ENCODE results near the gene ZBTB32. TPM values are rescaled to one million over a fixed set of nuclear protein-coding genes. Genes with fewer than 3 reads are reported as not detected.

The ZBTB32 gene
- total and polyA plus RNA-seq, 7 donors = 0.08 to 0.10 TPM; not detected in 5

DNA sequence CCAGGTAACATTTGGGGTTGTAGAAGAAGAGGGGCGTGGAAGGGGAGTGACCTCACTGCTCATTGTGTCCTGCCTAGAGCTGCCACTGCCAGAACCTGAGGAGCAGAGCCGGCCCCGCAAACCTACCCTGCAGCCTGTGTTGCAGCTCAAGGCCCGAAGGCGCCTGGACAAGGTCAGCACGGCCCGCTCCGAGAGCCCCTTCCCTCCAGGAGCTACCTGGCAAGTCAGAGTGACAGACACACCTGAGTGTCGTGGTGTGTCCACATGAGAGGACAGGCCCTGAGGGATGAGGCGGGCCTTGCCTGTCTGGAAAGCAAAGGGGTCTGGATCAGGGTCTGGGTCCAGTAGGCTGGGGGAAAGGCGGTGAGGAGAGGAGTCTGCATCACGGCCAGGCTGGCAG is 20.2 kb downstream of the ZBTB32 start:
- 94 to 96% (median 95%) methylated on average over 12 of the region's 12 CpGs for WGBS, 3 donors
- Histone ChIP-seq H3K4me1 (peaks cover 5% of the 10 kb centered on the region), H3K27ac (no peak overlapping the region), H3K36me3 (ENCODE audit: insufficient read depth in 1 of 2, low read depth in 1 of 2) (peaks cover 17 to 97% of the 10 kb centered on the region in 2 donors), H3K4me3 (no peak overlapping the region), H3K9me3 (no peaks in the 10 kb centered on the region), H3K27me3 (ENCODE audit: insufficient read depth in 3 of 3, low read length in 2 of 3) (no peaks in the 10 kb centered on the region)
- ATAC-seq = no peak
- intact Hi-C loops (cut with DNase I) = loop anchor here in 1 of 2 donors (2.0 kb wide), 1 partner anchor 14 kb away; no protein-coding TSS in a partner anchor
- TF ChIP-seq, protein P1, sequence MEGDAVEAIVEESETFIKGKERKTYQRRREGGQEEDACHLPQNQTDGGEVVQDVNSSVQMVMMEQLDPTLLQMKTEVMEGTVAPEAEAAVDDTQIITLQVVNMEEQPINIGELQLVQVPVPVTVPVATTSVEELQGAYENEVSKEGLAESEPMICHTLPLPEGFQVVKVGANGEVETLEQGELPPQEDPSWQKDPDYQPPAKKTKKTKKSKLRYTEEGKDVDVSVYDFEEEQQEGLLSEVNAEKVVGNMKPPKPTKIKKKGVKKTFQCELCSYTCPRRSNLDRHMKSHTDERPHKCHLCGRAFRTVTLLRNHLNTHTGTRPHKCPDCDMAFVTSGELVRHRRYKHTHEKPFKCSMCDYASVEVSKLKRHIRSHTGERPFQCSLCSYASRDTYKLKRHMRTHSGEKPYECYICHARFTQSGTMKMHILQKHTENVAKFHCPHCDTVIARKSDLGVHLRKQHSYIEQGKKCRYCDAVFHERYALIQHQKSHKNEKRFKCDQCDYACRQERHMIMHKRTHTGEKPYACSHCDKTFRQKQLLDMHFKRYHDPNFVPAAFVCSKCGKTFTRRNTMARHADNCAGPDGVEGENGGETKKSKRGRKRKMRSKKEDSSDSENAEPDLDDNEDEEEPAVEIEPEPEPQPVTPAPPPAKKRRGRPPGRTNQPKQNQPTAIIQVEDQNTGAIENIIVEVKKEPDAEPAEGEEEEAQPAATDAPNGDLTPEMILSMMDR (IDR thresholded peaks at IDR 0.05) = no peak
- no peak for DNase-seq

DNA sequence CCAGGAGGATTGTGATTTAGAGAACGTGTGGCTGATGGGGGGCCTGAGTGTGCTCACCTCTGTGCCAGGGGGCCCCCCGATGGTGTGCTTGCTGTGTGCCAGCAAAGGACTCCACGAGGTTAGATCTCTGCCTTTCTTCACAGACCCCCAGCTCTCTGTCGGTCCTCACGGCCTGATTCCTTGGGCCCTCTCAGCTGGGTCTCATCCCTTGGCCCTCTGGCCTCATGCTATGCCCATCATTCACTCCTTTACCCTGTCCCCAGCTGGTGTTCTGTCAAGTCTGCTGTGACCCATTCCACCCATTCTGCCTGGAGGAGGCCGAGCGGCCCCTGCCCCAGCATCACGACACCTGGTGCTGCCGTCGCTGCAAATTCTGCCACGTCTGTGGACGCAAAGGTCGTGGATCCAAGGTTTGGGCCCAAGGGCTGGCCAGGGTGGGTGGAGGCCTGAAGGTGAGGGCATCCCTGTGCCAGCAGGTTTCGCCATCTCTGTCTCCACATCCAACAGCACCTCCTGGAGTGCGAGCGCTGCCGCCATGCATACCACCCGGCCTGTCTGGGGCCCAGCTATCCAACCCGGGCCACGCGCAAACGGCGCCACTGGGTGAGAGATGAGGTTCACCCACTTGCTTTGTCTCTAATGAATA is 21.0 kb downstream of the ZBTB32 start:
- Histone ChIP-seq H3K36me3 (ENCODE audit: insufficient read depth in 1 of 2, low read depth in 1 of 2) (peaks cover 19 to 98% of the 10 kb centered on the region in 2 donors), H3K4me1 (no peaks in the 10 kb centered on the region), H3K9me3 (no peaks in the 10 kb centered on the region), H3K27me3 (ENCODE audit: insufficient read depth in 3 of 3, low read length in 2 of 3) (no peaks in the 10 kb centered on the region), H3K4me3 (no peak overlapping the region), H3K27ac (no peak overlapping the region)
- 92 to 95% (median 93%) methylated on average over 23 of the region's 23 CpGs for WGBS, 3 donors
- TF ChIP-seq, protein P1 (IDR thresholded peaks at IDR 0.05) = no peak
- intact Hi-C loops (cut with DNase I) = loop anchor here in 1 of 2 donors (2.0 kb wide), 1 partner anchor 13 kb away; no protein-coding TSS in a partner anchor
- ATAC-seq (no peak), DNase-seq (no peak)

DNA sequence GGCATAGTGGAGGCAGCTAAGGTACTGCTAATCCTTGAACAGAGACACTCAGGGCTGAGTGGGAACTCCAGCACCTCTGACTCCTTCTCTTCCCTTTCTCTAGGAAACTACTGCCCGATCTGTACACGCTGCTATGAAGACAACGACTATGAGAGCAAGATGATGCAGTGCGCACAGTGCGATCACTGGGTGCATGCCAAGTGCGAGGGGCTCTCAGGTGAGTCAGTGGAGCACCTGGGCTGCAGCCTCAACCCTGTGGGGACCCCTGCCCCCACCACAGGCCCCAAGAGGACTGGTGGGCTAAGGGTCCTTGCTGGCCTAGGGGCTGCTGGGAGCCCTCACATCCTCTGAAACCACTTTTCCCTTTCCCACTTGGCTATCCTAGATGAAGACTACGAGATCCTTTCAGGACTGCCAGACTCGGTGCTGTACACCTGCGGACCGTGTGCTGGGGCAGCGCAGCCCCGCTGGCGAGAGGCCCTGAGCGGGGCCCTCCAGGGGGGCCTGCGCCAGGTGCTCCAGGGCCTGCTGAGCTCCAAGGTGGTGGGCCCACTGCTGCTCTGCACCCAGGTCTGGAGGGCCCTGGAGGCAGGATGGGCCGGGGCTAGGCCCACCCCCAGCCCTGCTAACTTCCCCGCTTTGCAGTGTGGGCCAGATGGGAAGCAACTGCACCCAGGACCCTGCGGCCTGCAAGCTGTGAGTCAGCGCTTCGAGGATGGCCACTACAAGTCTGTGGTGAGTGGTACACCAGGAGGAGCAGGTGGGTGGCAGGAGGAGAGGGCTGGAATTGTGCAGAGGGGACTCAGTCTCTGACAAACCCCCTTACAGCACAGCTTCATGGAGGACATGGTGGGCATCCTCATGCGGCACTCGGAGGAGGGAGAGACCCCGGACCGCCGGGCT is 22.9 kb downstream of the ZBTB32 start:
- ATAC-seq (no peak), DNase-seq (no peak)
- TF ChIP-seq, protein P1 (IDR thresholded peaks at IDR 0.05) = no peak
- Histone ChIP-seq H3K36me3 (ENCODE audit: insufficient read depth in 1 of 2, low read depth in 1 of 2) (peaks cover 19 to 100% of the 10 kb centered on the region in 2 donors), H3K4me1 (no peaks in the 10 kb centered on the region), H3K9me3 (no peaks in the 10 kb centered on the region), H3K27ac (no peak overlapping the region), H3K27me3 (ENCODE audit: insufficient read depth in 3 of 3, low read length in 2 of 3) (no peaks in the 10 kb centered on the region), H3K4me3 (no peak overlapping the region)
- intact Hi-C loops (cut with DNase I) = no loop called here
- 91 to 93% (median 92%) methylated on average over 25 of the region's 25 CpGs for WGBS, 3 donors

DNA sequence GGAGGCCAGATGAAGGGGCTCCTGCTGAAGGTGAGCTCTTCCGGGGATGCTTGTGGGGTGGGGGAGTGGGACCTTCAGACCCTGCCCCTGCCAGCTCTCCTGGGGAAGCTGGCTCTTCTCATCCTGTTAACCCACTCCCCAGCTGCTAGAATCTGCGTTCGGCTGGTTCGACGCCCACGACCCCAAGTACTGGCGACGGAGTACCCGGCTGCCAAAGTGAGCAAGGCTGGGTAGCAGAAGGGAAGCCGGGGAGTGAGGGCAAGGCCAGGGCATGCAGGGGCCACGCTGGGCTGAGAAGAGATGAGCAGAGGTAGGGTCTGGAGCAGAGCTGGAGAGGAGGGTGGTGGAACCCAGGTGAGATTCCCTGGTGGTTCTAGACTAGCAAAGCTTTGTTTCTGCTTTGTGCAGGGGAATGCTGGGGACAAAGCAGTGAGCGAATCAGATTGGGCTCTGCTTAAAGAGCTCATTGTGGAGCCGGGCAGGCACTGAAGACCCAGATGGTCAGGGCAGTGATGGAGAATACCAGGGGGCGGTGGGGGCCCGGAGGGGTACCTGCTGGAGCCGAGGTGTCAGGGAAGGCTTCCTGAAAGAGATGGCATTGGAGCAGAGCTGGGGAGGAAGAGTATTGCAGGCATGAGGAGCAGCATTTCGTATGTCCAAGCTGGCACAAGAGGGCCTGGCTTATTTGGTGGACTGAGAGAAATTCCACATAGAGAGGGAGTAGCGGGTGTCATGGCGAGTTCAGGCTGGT is 23.8 kb downstream of the ZBTB32 start:
- no peak for ATAC-seq

More for the DNA sequence above, 23.8 kb downstream of the ZBTB32 start:
- WGBS, 3 donors = 90 to 94% (median 93%) methylated on average over 19 of the region's 19 CpGs
- Histone ChIP-seq H3K27me3 (ENCODE audit: insufficient read depth in 3 of 3, low read length in 2 of 3) (no peaks in the 10 kb centered on the region), H3K4me1 (no peaks in the 10 kb centered on the region), H3K27ac (no peak overlapping the region), H3K4me3 (no peak overlapping the region), H3K9me3 (no peaks in the 10 kb centered on the region), H3K36me3 (ENCODE audit: insufficient read depth in 1 of 2, low read depth in 1 of 2) (peaks cover 19 to 99% of the 10 kb centered on the region in 2 donors)
- no peak for DNase-seq
- intact Hi-C loops (cut with DNase I) = no loop called here
- TF ChIP-seq, protein P1 (IDR thresholded peaks at IDR 0.05) = no peak
